Fibroblast of lung (primary cell): ENCODE measurements around the gene HIVEP3. TPM values are rescaled to one million over a fixed set of nuclear protein-coding genes. Genes with fewer than 3 reads are reported as not detected.

Experiments
- DNase-seq, 2 donors: peaks; one replicate each; pipeline versions ENCODE4 v3.0.0 to v3.0.0-alpha.2; 2010; ENCODE audit warnings: low read depth in 2 of 2
- H2AFZ ChIP-seq: 2 replicates; pipeline ENCODE4 v1.5.1; 2012; ENCODE audit warnings: low read length, control low read depth, inconsistent platforms
- H3K27ac ChIP-seq: 2 replicates; pipeline ENCODE4 v1.5.1; 2011; ENCODE audit warnings: low read length, control low read depth; ENCODE audit not compliant: insufficient read depth
- H3K27me3 ChIP-seq: 2 replicates; pipeline ENCODE4 v1.5.1; 2011; ENCODE audit warnings: mild to moderate bottlenecking, low read length; ENCODE audit not compliant: control insufficient read depth, insufficient read depth
- H3K36me3 ChIP-seq: 2 replicates; pipeline ENCODE4 v1.5.1; 2011; ENCODE audit warnings: low read length; ENCODE audit not compliant: control insufficient read depth, insufficient read depth
- H3K4me1 ChIP-seq: 2 replicates; pipeline ENCODE4 v1.5.1; 2011; ENCODE audit warnings: low read length; ENCODE audit not compliant: control insufficient read depth, insufficient read depth; ENCODE audit errors: extremely low read depth
- H3K4me2 ChIP-seq: 2 replicates; pipeline ENCODE4 v1.5.1; 2011; ENCODE audit warnings: low read length, control low read depth; ENCODE audit not compliant: insufficient read depth; ENCODE audit errors: extremely low read depth
- H3K4me3 ChIP-seq, 4 experiments: fragments of 200-600 bp in 1 of 4; sonication (generic) in 1 of 4; replicated peaks in 1 of 4; 2 replicates each; pipeline ENCODE4 v1.5.1; 2011 to 2016; ENCODE audit warnings: low read length in 4 of 4, low read depth in 3 of 4, mild to moderate bottlenecking in 3 of 4, control low read depth in 2 of 4, inconsistent platforms in 1 of 4, mixed read lengths in 1 of 4; ENCODE audit not compliant: insufficient read depth in 1 of 4; ENCODE audit errors: control extremely low read depth in 1 of 4
- H3K79me2 ChIP-seq: 2 replicates; pipeline ENCODE4 v1.5.1; 2012; ENCODE audit warnings: mild to moderate bottlenecking, low read length, inconsistent platforms; ENCODE audit not compliant: control insufficient read depth, insufficient read depth
- H3K9ac ChIP-seq: 2 replicates; pipeline ENCODE4 v1.5.1; 2011; ENCODE audit warnings: mild to moderate bottlenecking, low read length, control low read depth; ENCODE audit not compliant: insufficient read depth
- H3K9me3 ChIP-seq: 2 replicates; pipeline ENCODE4 v1.5.1; 2012; ENCODE audit warnings: low read depth, low read length; ENCODE audit not compliant: control insufficient read depth, insufficient read depth
- H4K20me1 ChIP-seq: 2 replicates; pipeline ENCODE4 v1.5.1; 2011; ENCODE audit warnings: low read length; ENCODE audit not compliant: control insufficient read depth, insufficient read depth; ENCODE audit errors: extremely low read depth
- CTCF ChIP-seq, 2 donors: IDR thresholded peaks in 1 of 2; conservative IDR thresholded peaks in 1 of 2; 1 replicate in 1 of 2; 2 replicates in 1 of 2; pipeline ENCODE4 v1.5.1; 2011 to 2012; ENCODE audit warnings: low read length in 2 of 2, control low read depth in 1 of 2, inconsistent platforms in 1 of 2, low read depth in 1 of 2, mild to moderate bottlenecking in 1 of 2
- EZH2 ChIP-seq: IDR thresholded peaks from 2 replicates; pipeline ENCODE4 v1.5.1; 2012; ENCODE audit warnings: low read length, control low read depth, mild to moderate bottlenecking; ENCODE audit errors: missing control alignments
- polyA plus RNA-seq, 2 donors: library from polyadenylated mRNA; depleted of rRNA in 1 of 2; stranded (reverse) in 1 of 2; unstranded in 1 of 2; fragments of >200 nt; gene quantifications; 2 replicates each; pipeline ENCODE4 v1.2.1, GENCODE V29; 2011 to 2012; ENCODE audit warnings: missing spikeins in 1 of 2
- total RNA-seq: library from RNA; depleted of rRNA; stranded (reverse); fragments of >200 nt; gene quantifications from 2 replicates; pipeline ENCODE4 v1.2.1, GENCODE V29; 2014

The HIVEP3 gene
- total and polyA plus RNA-seq, 2 donors (not counting 1 experiment from before 2014, with no cell fraction given) = 0.83 to 3.2 TPM

- Histone ChIP-seq H3K27ac (no peak overlapping the region), H2AFZ (no peak overlapping the region), H3K79me2 (no peaks in the 10 kb centered on the region), H3K36me3 (no peaks in the 10 kb centered on the region), H3K4me1 (no peaks in the 10 kb centered on the region), H3K9me3 (no peaks in the 10 kb centered on the region), H3K4me2 (no peak overlapping the region), H3K27me3 (no peaks in the 10 kb centered on the region), H3K4me3 (no peak overlapping the region), H3K9ac (no peak overlapping the region), H4K20me1 (no peaks in the 10 kb centered on the region)
- no peak for TF ChIP-seq EZH2
- no peak for TF ChIP-seq CTCF (conservative IDR thresholded peaks at IDR 0.05 in 1 of 2, IDR thresholded peaks at IDR 0.05 in 1 of 2; ENCODE audit: low read depth in 1 of 2, low read length in 2 of 2)
- DNase-seq = no peak
These were observed 335.7 kb downstream of the HIVEP3 start for GRCh38 chr1:41582851-41583657.

DNA sequence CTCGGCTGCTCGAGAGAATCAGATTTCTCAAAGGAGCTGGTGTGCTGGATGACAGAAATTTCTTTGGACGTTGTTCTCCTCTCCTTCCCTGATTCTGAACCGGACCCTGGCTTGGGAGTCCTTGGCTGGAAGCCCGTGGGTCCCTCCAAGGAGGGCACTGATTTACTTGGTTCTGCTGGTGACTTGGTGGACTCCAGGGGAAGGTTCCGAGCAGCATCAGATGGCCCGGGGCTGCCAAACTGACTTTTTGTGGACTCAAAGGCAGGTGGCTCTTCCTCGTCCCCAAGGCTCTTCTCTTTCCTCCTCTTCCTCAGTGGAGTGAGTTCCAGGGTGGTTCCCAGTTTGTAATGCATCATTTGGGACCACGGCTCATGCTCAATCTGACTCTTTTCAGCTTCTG is 336.4 kb downstream of the HIVEP3 start:
- no peak for DNase-seq
- TF ChIP-seq CTCF (conservative IDR thresholded peaks at IDR 0.05 in 1 of 2, IDR thresholded peaks at IDR 0.05 in 1 of 2; ENCODE audit: low read depth in 1 of 2, low read length in 2 of 2) (no peak), EZH2 (no peak)
- no peak overlapping the region for H3K27ac ChIP-seq
- no peaks in the 10 kb centered on the region for H4K20me1 ChIP-seq
- H3K79me2 ChIP-seq = no peaks in the 10 kb centered on the region
- H3K4me2 ChIP-seq = no peak overlapping the region
- no peak overlapping the region for H3K9ac ChIP-seq
- H3K27me3 ChIP-seq = no peaks in the 10 kb centered on the region
- no peak overlapping the region for H2AFZ ChIP-seq
- no peaks in the 10 kb centered on the region for H3K36me3 ChIP-seq
- H3K9me3 ChIP-seq = no peaks in the 10 kb centered on the region
- H3K4me3 ChIP-seq = no peak overlapping the region
- no peaks in the 10 kb centered on the region for H3K4me1 ChIP-seq

DNA sequence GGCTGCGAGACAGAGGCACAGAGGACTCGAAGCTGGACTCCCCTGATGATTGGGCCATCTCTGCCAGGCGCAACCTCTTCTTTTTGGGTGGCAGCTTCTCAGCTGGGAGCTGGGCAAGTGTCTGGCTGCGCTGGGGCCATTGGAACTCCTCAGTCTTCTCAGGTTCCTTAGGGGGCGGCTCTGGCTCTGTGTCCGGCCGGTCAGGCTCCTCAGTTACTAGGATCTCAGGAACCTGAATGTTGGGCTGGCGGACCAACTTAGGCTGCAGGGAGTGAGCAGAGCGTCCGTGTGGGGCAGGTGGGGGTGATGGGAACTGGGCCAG is 336.8 kb downstream of the HIVEP3 start:
- TF ChIP-seq CTCF (conservative IDR thresholded peaks at IDR 0.05 in 1 of 2, IDR thresholded peaks at IDR 0.05 in 1 of 2; ENCODE audit: low read depth in 1 of 2, low read length in 2 of 2) (no peak), EZH2 (no peak)
- Histone ChIP-seq H3K27me3 (no peaks in the 10 kb centered on the region), H4K20me1 (no peaks in the 10 kb centered on the region), H3K9me3 (no peaks in the 10 kb centered on the region), H3K4me2 (no peak overlapping the region), H2AFZ (no peak overlapping the region), H3K9ac (no peak overlapping the region), H3K4me3 (no peak overlapping the region), H3K79me2 (no peaks in the 10 kb centered on the region), H3K36me3 (no peaks in the 10 kb centered on the region), H3K4me1 (no peaks in the 10 kb centered on the region), H3K27ac (no peak overlapping the region)
- DNase-seq = no peak
